OCI-LY1 (cell line): ENCODE results near the gene FGGY.

ENCODE experiments used
- H2AFZ ChIP-seq: fragments of 200-600 bp; sonication (generic), shearing (Covaris generic); 2 replicates; pipeline ENCODE4 v1.6.0; 2014; ENCODE audit warnings: antibody characterized with exemption, mild to moderate bottlenecking, low read length
- H3F3A ChIP-seq: fragments of 200-600 bp; sonication (generic), shearing (Covaris generic); 2 replicates; pipeline ENCODE4 v1.6.0; 2014; ENCODE audit warnings: mild to moderate bottlenecking, antibody characterized with exemption, low read length, moderate library complexity; ENCODE audit not compliant: insufficient read depth
- H3K27ac ChIP-seq: fragments of 200-600 bp; sonication (generic); 2 replicates; pipeline ENCODE4 v1.5.1; 2014; ENCODE audit warnings: low read length, mixed run types, mild to moderate bottlenecking, low read depth; ENCODE audit not compliant: poor library complexity, severe bottlenecking
- H3K27me3 ChIP-seq: fragments of 200-600 bp; sonication (generic); 2 replicates; pipeline ENCODE4 v1.6.0; 2014; ENCODE audit warnings: antibody characterized with exemption, mild to moderate bottlenecking, low read length, moderate library complexity; ENCODE audit not compliant: insufficient read depth
- H3K36me3 ChIP-seq: fragments of 200-600 bp; sonication (generic); 2 replicates; pipeline ENCODE4 v1.6.1; 2014; ENCODE audit warnings: mild to moderate bottlenecking, antibody characterized with exemption, low read length, moderate library complexity, mixed read lengths; ENCODE audit not compliant: insufficient read depth
- H3K4me1 ChIP-seq: fragments of 200-600 bp; sonication (generic); 2 replicates; pipeline ENCODE4 v1.5.1; 2014; ENCODE audit warnings: mild to moderate bottlenecking, low read length, moderate library complexity; ENCODE audit not compliant: insufficient read depth, severe bottlenecking
- H3K4me2 ChIP-seq: fragments of 200-600 bp; sonication (generic), shearing (Covaris generic); 2 replicates; pipeline ENCODE4 v1.6.1; 2014; ENCODE audit warnings: low read length
- H3K4me3 ChIP-seq: fragments of 200-600 bp; sonication (generic); 2 replicates; pipeline ENCODE4 v1.5.1; 2014; ENCODE audit warnings: low read length, low read depth, mild to moderate bottlenecking, mixed read lengths; ENCODE audit not compliant: poor library complexity, severe bottlenecking
- H3K79me2 ChIP-seq: fragments of 200-600 bp; shearing (Covaris generic); 2 replicates; pipeline ENCODE4 v1.6.1; 2016; ENCODE audit warnings: mixed run types, low read length, mixed read lengths; ENCODE audit not compliant: insufficient read depth
- H3K9ac ChIP-seq: fragments of 200-600 bp; sonication (generic), shearing (Covaris generic); 2 replicates; pipeline ENCODE4 v1.6.1; 2014; ENCODE audit warnings: mild to moderate bottlenecking, low read length, mixed read lengths
- H3K9me2 ChIP-seq: fragments of 200-600 bp; sonication (generic), shearing (Covaris generic); 2 replicates; pipeline ENCODE4 v1.6.1; 2014; ENCODE audit warnings: low read depth, mild to moderate bottlenecking, low read length, mixed read lengths
- H3K9me3 ChIP-seq: fragments of 200-600 bp; shearing (Covaris generic); 2 replicates; pipeline ENCODE4 v1.6.1; 2014; ENCODE audit warnings: low read length, mixed read lengths
- H4K20me1 ChIP-seq: fragments of 200-600 bp; sonication (generic), shearing (Covaris generic); 2 replicates; pipeline ENCODE4 v1.6.0; 2016; ENCODE audit warnings: mild to moderate bottlenecking, low read length; ENCODE audit not compliant: insufficient read depth
- CTCF ChIP-seq: fragments of 200-600 bp; sonication (generic), shearing (Covaris generic); IDR thresholded peaks from 2 replicates; pipeline ENCODE4 v1.5.1; 2017; ENCODE audit warnings: mild to moderate bottlenecking, antibody characterized with exemption, low read length, moderate library complexity, mixed read lengths
- EZH2 ChIP-seq: fragments of 200-600 bp; sonication (generic), shearing (Covaris generic); IDR thresholded peaks from 2 replicates; pipeline ENCODE4 v1.8.0; 2017; ENCODE audit warnings: borderline replicate concordance, mixed run types, mild to moderate bottlenecking, antibody characterized with exemption, low read length, moderate library complexity, mixed read lengths

Gene FGGY

GRCh38 chr1:59523745-59524450, 227.0 kb downstream of the FGGY start:
- H3K36me3 ChIP-seq = no peaks in the 10 kb centered on the region
- H3K79me2 ChIP-seq = no peaks in the 10 kb centered on the region
- H3F3A ChIP-seq = no peaks in the 10 kb centered on the region
- H3K27me3 ChIP-seq = no peaks in the 10 kb centered on the region
- no peaks in the 10 kb centered on the region for H4K20me1 ChIP-seq
- H3K9me2 ChIP-seq = no peaks in the 10 kb centered on the region
- no peak overlapping the region for H2AFZ ChIP-seq
- no peaks in the 10 kb centered on the region for H3K9me3 ChIP-seq
- TF ChIP-seq EZH2 (no peak), CTCF (no peak)
- H3K4me3 ChIP-seq = no peak overlapping the region
- H3K27ac ChIP-seq = no peak overlapping the region
- no peak overlapping the region for H3K4me2 ChIP-seq
- no peak overlapping the region for H3K9ac ChIP-seq
- no peaks in the 10 kb centered on the region for H3K4me1 ChIP-seq

- no peaks in the 10 kb centered on the region for H3K9me2 ChIP-seq
- H3K9me3 ChIP-seq = no peaks in the 10 kb centered on the region
Observed at GRCh38 chr1:59526240-59526639, 229.3 kb downstream of the FGGY start.

GRCh38 chr1:59528471-59528870, 231.6 kb downstream of the FGGY start:
- Histone ChIP-seq H3F3A (no peaks in the 10 kb centered on the region), H3K4me1 (no peaks in the 10 kb centered on the region), H3K27ac (no peak overlapping the region)

More at GRCh38 chr1:59526240-59526639, 229.3 kb downstream of the FGGY start:
- H2AFZ ChIP-seq = no peak overlapping the region
- no peak overlapping the region for H3K4me2 ChIP-seq
- no peak overlapping the region for H3K27ac ChIP-seq
- H3K79me2 ChIP-seq = no peaks in the 10 kb centered on the region
- H3F3A ChIP-seq = no peaks in the 10 kb centered on the region
- H3K4me1 ChIP-seq = no peaks in the 10 kb centered on the region
- H3K9ac ChIP-seq = no peak overlapping the region
- no peak overlapping the region for H3K4me3 ChIP-seq
- H3K27me3 ChIP-seq = no peaks in the 10 kb centered on the region
- no peaks in the 10 kb centered on the region for H4K20me1 ChIP-seq
- no peak for TF ChIP-seq CTCF
- H3K36me3 ChIP-seq = no peaks in the 10 kb centered on the region

More at GRCh38 chr1:59528471-59528870, 231.6 kb downstream of the FGGY start:
- Histone ChIP-seq H2AFZ (no peak overlapping the region), H3K9ac (no peak overlapping the region), H3K27me3 (no peaks in the 10 kb centered on the region), H3K4me2 (no peak overlapping the region), H3K36me3 (no peaks in the 10 kb centered on the region), H3K9me3 (no peaks in the 10 kb centered on the region), H3K79me2 (no peaks in the 10 kb centered on the region), H3K4me3 (no peak overlapping the region), H3K9me2 (no peaks in the 10 kb centered on the region), H4K20me1 (no peaks in the 10 kb centered on the region)
- no peak for TF ChIP-seq CTCF
- TF ChIP-seq EZH2 = no peak
